WTC11 (cell line): ENCODE data around the gene C16orf74. TPM values are rescaled to one million over a fixed set of nuclear protein-coding genes. Genes with fewer than 3 reads are reported as not detected.

Experiments used
- ATAC-seq: fragments of 200-7000 bp; cut with Tn5 transposase; 2 replicates; pipeline ENCODE4 v1.10.0; 2021; ENCODE audit warnings: mild to moderate bottlenecking, moderate library complexity
- CTCF ChIA-PET: fragments of 300-600 bp; sonication (Branson Sonifier 250); formaldehyde crosslinking; loops from one replicate; lab custom pipeline; 2021; ENCODE audit warnings: antibody characterized with exemption; lab: Charles Lee
- POLR2A ChIA-PET: fragments of 350-600 bp; sonication (Branson Sonifier 250); formaldehyde crosslinking; loops from one replicate; lab custom pipeline; 2021; ENCODE audit warnings: antibody characterized with exemption; lab: Charles Lee
- DNase-seq: peaks from one replicate; pipeline ENCODE4 v3.0.0; 2021; ENCODE audit warnings: low spot score
- H3K27ac Mint-ChIP-seq: 2 replicates; pipeline ENCODE4 v1.8.0; 2021; ENCODE audit warnings: mixed read lengths
- H3K27me3 Mint-ChIP-seq: 2 replicates; pipeline ENCODE4 v1.8.0; 2021; ENCODE audit warnings: low read depth, mild to moderate bottlenecking, moderate library complexity, mixed read lengths
- H3K36me3 Mint-ChIP-seq: 2 replicates; pipeline ENCODE4 v1.8.0; 2021; ENCODE audit warnings: mixed read lengths
- H3K4me1 Mint-ChIP-seq: 2 replicates; pipeline ENCODE4 v1.8.0; 2022; ENCODE audit warnings: mixed read lengths
- H3K4me3 Mint-ChIP-seq: 2 replicates; pipeline ENCODE4 v1.8.0; 2021; ENCODE audit warnings: mild to moderate bottlenecking, moderate library complexity, mixed read lengths
- H3K9me3 Mint-ChIP-seq: 2 replicates; pipeline ENCODE4 v1.8.0; 2021; ENCODE audit warnings: mixed read lengths
- AR ChIP-seq: fragments of 250-450 bp; sonication (Bioruptor Pico); IDR thresholded peaks from 2 replicates; pipeline ENCODE4 v1.9.0; 2021; ENCODE audit warnings: mild to moderate bottlenecking
- ARID4B ChIP-seq: sonication (generic); formaldehyde crosslinking; IDR thresholded peaks from 2 replicates; pipeline ENCODE4 v1.8.0; 2023; ENCODE audit warnings: missing genetic modification reagents, mild to moderate bottlenecking, borderline replicate concordance
- E2F5 ChIP-seq: sonication (generic); formaldehyde crosslinking; IDR thresholded peaks from 2 replicates; pipeline ENCODE4 v1.8.1; 2022; ENCODE audit warnings: mild to moderate bottlenecking, moderate library complexity, missing genetic modification reagents
- IRF2 ChIP-seq: sonication (generic); formaldehyde crosslinking; IDR thresholded peaks from 2 replicates; pipeline ENCODE4 v1.8.0; 2022; ENCODE audit warnings: low read depth, missing genetic modification reagents, borderline replicate concordance
- PREB ChIP-seq: sonication (generic); formaldehyde crosslinking; IDR thresholded peaks from 2 replicates; pipeline ENCODE4 v1.8.1; 2022; ENCODE audit warnings: mild to moderate bottlenecking, missing genetic modification reagents, moderate library complexity, borderline replicate concordance
- ZMAT4 ChIP-seq: fragments of 250-450 bp; sonication (Bioruptor Pico); IDR thresholded peaks from 2 replicates; pipeline ENCODE4 v1.9.0; 2021; ENCODE audit warnings: mild to moderate bottlenecking
- ZNF232 ChIP-seq: sonication (generic); formaldehyde crosslinking; IDR thresholded peaks from 2 replicates; pipeline ENCODE4 v1.8.0; 2022; ENCODE audit warnings: mild to moderate bottlenecking, missing genetic modification reagents
- ZNF263 ChIP-seq: sonication (generic); formaldehyde crosslinking; IDR thresholded peaks from 2 replicates; pipeline ENCODE4 v1.8.1; 2022; ENCODE audit warnings: low read depth, mild to moderate bottlenecking, moderate library complexity, missing genetic modification reagents
- ZNF423 ChIP-seq: fragments of 250-450 bp; sonication (Bioruptor Pico); IDR thresholded peaks from 2 replicates; pipeline ENCODE4 v2.1.2; 2022; ENCODE audit warnings: mild to moderate bottlenecking, moderate library complexity
- ZNF671 ChIP-seq: fragments of 250-450 bp; sonication (Bioruptor Pico); IDR thresholded peaks from 2 replicates; pipeline ENCODE4 v1.8.0; 2021; ENCODE audit warnings: mild to moderate bottlenecking
- total RNA-seq: library from RNA; stranded (reverse); gene quantifications from 3 replicates; pipeline ENCODE4 v1.2.3, GENCODE V29; 2021
- TF ChIP-seq, protein P1 (sequence below): sonication (generic); formaldehyde crosslinking; IDR thresholded peaks from 2 replicates; pipeline ENCODE4 v1.8.1; 2023; ENCODE audit warnings: mild to moderate bottlenecking, missing genetic modification reagents, borderline replicate concordance
- TF ChIP-seq, protein P2 (sequence below): sonication (generic); formaldehyde crosslinking; IDR thresholded peaks from 2 replicates; pipeline ENCODE4 v1.8.1; 2023; ENCODE audit warnings: mild to moderate bottlenecking, missing genetic modification reagents, moderate library complexity

Gene C16orf74
- total RNA-seq, 1 experiment from 2014 or later = 8.3 TPM

GRCh38 chr16:85774136-85774535 lies 23.2 kb upstream of the C16orf74 start:
- no peak for ATAC-seq
- no peak overlapping the region for H3K27ac Mint-ChIP-seq
- H3K4me3 Mint-ChIP-seq = no peak overlapping the region
- CTCF ChIA-PET = no interaction called here
- 0 out of 2 replicates have a peak, but pooled peaks cover 3% of the 10 kb centered on the region for H3K4me1 Mint-ChIP-seq
- H3K27me3 Mint-ChIP-seq = no peaks in the 10 kb centered on the region
- no peak for DNase-seq
- POLR2A ChIA-PET = no interaction called here
- no peaks in the 10 kb centered on the region for H3K9me3 Mint-ChIP-seq
- peaks cover 18% of the 10 kb centered on the region for H3K36me3 Mint-ChIP-seq
- TF ChIP-seq E2F5 (CRISPR knock-in tag) (no peak), ZNF671 (CRISPR knock-in tag) (no peak), PREB (CRISPR knock-in tag) (no peak), IRF2 (CRISPR knock-in tag) (no peak), ARID4B (CRISPR knock-in tag) (no peak), ZNF423 (CRISPR knock-in tag) (no peak), ZNF232 (CRISPR knock-in tag) (no peak), AR (CRISPR knock-in tag) (no peak), ZNF263 (CRISPR knock-in tag) (no peak), ZMAT4 (CRISPR knock-in tag) (no peak)
- TF ChIP-seq, protein P1, sequence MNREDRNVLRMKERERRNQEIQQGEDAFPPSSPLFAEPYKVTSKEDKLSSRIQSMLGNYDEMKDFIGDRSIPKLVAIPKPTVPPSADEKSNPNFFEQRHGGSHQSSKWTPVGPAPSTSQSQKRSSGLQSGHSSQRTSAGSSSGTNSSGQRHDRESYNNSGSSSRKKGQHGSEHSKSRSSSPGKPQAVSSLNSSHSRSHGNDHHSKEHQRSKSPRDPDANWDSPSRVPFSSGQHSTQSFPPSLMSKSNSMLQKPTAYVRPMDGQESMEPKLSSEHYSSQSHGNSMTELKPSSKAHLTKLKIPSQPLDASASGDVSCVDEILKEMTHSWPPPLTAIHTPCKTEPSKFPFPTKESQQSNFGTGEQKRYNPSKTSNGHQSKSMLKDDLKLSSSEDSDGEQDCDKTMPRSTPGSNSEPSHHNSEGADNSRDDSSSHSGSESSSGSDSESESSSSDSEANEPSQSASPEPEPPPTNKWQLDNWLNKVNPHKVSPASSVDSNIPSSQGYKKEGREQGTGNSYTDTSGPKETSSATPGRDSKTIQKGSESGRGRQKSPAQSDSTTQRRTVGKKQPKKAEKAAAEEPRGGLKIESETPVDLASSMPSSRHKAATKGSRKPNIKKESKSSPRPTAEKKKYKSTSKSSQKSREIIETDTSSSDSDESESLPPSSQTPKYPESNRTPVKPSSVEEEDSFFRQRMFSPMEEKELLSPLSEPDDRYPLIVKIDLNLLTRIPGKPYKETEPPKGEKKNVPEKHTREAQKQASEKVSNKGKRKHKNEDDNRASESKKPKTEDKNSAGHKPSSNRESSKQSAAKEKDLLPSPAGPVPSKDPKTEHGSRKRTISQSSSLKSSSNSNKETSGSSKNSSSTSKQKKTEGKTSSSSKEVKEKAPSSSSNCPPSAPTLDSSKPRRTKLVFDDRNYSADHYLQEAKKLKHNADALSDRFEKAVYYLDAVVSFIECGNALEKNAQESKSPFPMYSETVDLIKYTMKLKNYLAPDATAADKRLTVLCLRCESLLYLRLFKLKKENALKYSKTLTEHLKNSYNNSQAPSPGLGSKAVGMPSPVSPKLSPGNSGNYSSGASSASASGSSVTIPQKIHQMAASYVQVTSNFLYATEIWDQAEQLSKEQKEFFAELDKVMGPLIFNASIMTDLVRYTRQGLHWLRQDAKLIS = no peak
- TF ChIP-seq, protein P2, sequence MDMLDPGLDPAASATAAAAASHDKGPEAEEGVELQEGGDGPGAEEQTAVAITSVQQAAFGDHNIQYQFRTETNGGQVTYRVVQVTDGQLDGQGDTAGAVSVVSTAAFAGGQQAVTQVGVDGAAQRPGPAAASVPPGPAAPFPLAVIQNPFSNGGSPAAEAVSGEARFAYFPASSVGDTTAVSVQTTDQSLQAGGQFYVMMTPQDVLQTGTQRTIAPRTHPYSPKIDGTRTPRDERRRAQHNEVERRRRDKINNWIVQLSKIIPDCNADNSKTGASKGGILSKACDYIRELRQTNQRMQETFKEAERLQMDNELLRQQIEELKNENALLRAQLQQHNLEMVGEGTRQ (CRISPR knock-in tag) = no peak
